ENCODE measurements around the gene PFKFB4. TPM values are rescaled to one million over a fixed set of nuclear protein-coding genes. Genes with fewer than 3 reads are reported as not detected.

PFKFB4 gene
- total and polyA plus RNA-seq, 9 of the 15 experiments (the other 6 are each of a cell fraction or from before 2014, with no cell fraction given) = 0.92 to 56.3 (median 13.5) TPM

DNA sequence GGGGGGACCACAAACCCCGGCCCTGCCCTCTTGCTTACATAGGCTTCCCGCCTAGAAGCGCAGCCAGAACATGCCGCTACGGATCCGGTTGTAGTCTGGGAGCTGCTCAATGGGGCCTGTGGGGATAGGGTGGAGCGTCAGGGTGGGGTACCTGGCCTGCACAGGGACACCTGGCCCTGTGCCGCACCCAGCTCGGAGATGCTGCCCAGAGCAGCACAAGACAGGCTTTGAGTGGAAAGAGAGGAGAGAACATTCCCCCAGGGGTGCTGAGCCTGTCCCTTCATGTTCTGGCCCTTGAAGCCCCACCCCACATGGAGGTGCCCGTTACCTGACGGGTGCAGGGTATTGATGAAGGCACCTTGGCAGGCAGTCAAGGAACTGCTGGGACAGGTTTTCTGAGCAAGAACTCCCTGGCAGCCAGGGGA lies 42.5 kb upstream of the PFKFB4 start:
- H3K9me3 ChIP-seq (replicated peaks; ENCODE audit: control insufficient read depth, insufficient read depth, low read depth, low read length) = no peaks in the 10 kb centered on the region
- no peaks in the 10 kb centered on the region for H4K20me1 ChIP-seq (replicated peaks; ENCODE audit: control insufficient read depth, insufficient read depth, low read length)
- H2AFZ ChIP-seq (ENCODE audit: low read depth, low read length) = no peak overlapping the region
- intact Hi-C loops (cut with micrococcal nuclease) = no loop called here
- BruUV-seq (replicated peaks) = no TSS peak
- H3K4me2 ChIP-seq (ENCODE audit: insufficient read depth, low read length) = no peak overlapping the region
- POLR2A ChIA-PET = interaction anchor here (0.5 to 1.6 kb wide), 3 partner anchors 9 to 26 kb away, joined by 3 to 5 read pairs (median 3); no protein-coding TSS in a partner anchor
- H3K4me3 ChIP-seq = no peak overlapping the region
- no peaks in the 10 kb centered on the region for H3K79me2 ChIP-seq (ENCODE audit: control insufficient read depth, insufficient read depth, low read length)
- CTCF ChIA-PET (ENCODE audit: low intra/inter-chr PET ratio) = no interaction called here
- TF ChIP-seq YY1 (IDR thresholded peaks at IDR 0.05; ENCODE audit: borderline replicate concordance in 1 of 3, control insufficient read depth in 1 of 3, extremely low read depth in 1 of 3, insufficient read depth in 3 of 3, insufficient read length in 1 of 3, insufficient replicate concordance in 2 of 3, low read depth in 1 of 3, low read length in 2 of 3) (no peak), HEY1 (CRISPR knock-in tag; IDR thresholded peaks at IDR 0.05; ENCODE audit: borderline replicate concordance) (no peak), MBD2 (IDR thresholded peaks at IDR 0.05; ENCODE audit: borderline replicate concordance, low read depth) (no peak), LCOR (CRISPR knock-in tag; IDR thresholded peaks at IDR 0.05) (no peak), MAZ (CRISPR knock-in tag; conservative IDR thresholded peaks at IDR 0.05 in 1 of 2, IDR thresholded peaks at IDR 0.05 in 1 of 2) (no peak), RCOR1 (IDR thresholded peaks at IDR 0.05; ENCODE audit: borderline replicate concordance in 1 of 2, low read depth in 2 of 2, low read length in 2 of 2) (no peak), NEUROD1 (IDR thresholded peaks at IDR 0.05; ENCODE audit: borderline replicate concordance, low read depth, low read length, partially characterized antibody) (no peak), CBX1 (IDR thresholded peaks at IDR 0.05; ENCODE audit: low read depth) (no peak)
- TF ChIP-seq, protein P1, sequence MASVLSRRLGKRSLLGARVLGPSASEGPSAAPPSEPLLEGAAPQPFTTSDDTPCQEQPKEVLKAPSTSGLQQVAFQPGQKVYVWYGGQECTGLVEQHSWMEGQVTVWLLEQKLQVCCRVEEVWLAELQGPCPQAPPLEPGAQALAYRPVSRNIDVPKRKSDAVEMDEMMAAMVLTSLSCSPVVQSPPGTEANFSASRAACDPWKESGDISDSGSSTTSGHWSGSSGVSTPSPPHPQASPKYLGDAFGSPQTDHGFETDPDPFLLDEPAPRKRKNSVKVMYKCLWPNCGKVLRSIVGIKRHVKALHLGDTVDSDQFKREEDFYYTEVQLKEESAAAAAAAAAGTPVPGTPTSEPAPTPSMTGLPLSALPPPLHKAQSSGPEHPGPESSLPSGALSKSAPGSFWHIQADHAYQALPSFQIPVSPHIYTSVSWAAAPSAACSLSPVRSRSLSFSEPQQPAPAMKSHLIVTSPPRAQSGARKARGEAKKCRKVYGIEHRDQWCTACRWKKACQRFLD (CRISPR knock-in tag; IDR thresholded peaks at IDR 0.05) = no peak
- TF ChIP-seq, protein P2, sequence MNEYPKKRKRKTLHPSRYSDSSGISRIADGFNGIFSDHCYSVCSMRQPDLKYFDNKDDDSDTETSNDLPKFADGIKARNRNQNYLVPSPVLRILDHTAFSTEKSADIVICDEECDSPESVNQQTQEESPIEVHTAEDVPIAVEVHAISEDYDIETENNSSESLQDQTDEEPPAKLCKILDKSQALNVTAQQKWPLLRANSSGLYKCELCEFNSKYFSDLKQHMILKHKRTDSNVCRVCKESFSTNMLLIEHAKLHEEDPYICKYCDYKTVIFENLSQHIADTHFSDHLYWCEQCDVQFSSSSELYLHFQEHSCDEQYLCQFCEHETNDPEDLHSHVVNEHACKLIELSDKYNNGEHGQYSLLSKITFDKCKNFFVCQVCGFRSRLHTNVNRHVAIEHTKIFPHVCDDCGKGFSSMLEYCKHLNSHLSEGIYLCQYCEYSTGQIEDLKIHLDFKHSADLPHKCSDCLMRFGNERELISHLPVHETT (CRISPR knock-in tag; conservative IDR thresholded peaks at IDR 0.05 in 1 of 2, IDR thresholded peaks at IDR 0.05 in 1 of 2) = no peak
- TF ChIP-seq, protein P3, sequence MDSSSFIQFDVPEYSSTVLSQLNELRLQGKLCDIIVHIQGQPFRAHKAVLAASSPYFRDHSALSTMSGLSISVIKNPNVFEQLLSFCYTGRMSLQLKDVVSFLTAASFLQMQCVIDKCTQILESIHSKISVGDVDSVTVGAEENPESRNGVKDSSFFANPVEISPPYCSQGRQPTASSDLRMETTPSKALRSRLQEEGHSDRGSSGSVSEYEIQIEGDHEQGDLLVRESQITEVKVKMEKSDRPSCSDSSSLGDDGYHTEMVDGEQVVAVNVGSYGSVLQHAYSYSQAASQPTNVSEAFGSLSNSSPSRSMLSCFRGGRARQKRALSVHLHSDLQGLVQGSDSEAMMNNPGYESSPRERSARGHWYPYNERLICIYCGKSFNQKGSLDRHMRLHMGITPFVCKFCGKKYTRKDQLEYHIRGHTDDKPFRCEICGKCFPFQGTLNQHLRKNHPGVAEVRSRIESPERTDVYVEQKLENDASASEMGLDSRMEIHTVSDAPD (CRISPR knock-in tag; IDR thresholded peaks at IDR 0.05) = no peak
- no peak overlapping the region for H3K9ac ChIP-seq (ENCODE audit: insufficient read depth in 1 of 2, low read depth in 2 of 2, low read length in 2 of 2)
- H3K27me3 ChIP-seq (ENCODE audit: control insufficient read depth in 2 of 2, insufficient read depth in 2 of 2, low read length in 2 of 2) = no peaks in the 10 kb centered on the region
- no peak for ATAC-seq
- 90% methylated on average over 10 of the region's 11 CpGs for WGBS (ENCODE audit: insufficient coverage, low coverage, missing lambda C conversion rate)
- no peak for DNase-seq (ENCODE audit: extremely low read depth in 1 of 4, low spot score in 3 of 4)
- peaks cover 65% of the 10 kb centered on the region; the same call in 2 of the 3 replicates for H3K36me3 ChIP-seq (ENCODE audit: control insufficient read depth, insufficient read depth, low read length)
- no peaks in the 10 kb centered on the region for H3K9me1 ChIP-seq (ENCODE audit: control insufficient read depth, insufficient read depth, low read length)
- peaks cover 12 to 29% of the 10 kb centered on the region in 2 experiments; a peak in 4 of 5 replicates for H3K4me1 ChIP-seq (replicated peaks in 1 of 2; ENCODE audit: control insufficient read depth in 2 of 2, insufficient read depth in 2 of 2, low read length in 2 of 2)
- FAIRE-seq = no peak
- H3K27ac ChIP-seq (ENCODE audit: extremely low read depth, low read depth, low read length) = no peak overlapping the region
- in situ Hi-C loops (cut with MboI) = no loop called here

Measured in K562 (cell line).